DMS 273 (cell line): ENCODE results near the gene TMEM204.

Source experiments
- DNase-seq: peaks from one replicate; lab custom pipeline; 2025; ENCODE audit not compliant: unreplicated experiment; lab: John Stamatoyannopoulos, UW

TMEM204 gene

DNA sequence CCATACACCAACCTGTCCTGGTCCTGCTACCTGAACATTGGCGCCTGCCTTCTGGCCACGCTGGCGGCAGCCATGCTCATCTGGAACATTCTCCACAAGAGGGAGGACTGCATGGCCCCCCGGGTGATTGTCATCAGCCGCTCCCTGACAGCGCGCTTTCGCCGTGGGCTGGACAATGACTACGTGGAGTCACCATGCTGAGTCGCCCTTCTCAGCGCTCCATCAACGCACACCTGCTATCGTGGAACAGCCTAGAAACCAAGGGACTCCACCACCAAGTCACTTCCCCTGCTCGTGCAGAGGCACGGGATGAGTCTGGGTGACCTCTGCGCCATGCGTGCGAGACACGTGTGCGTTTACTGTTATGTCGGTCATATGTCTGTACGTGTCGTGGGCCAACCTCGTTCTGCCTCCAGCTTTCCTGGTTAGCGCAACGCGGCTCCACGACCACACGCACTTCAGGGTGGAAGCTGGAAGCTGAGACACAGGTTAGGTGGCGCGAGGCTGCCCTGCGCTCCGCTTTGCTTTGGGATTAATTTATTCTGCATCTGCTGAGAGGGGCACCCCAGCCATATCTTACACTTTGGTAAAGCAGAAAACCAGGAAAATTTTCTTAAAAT lies 21.5 kb downstream of the TMEM204 start:
- no peak for DNase-seq

GRCh38 chr16:1556254-1556653 lies 22.8 kb downstream of the TMEM204 start:
- no peak for DNase-seq

DNA sequence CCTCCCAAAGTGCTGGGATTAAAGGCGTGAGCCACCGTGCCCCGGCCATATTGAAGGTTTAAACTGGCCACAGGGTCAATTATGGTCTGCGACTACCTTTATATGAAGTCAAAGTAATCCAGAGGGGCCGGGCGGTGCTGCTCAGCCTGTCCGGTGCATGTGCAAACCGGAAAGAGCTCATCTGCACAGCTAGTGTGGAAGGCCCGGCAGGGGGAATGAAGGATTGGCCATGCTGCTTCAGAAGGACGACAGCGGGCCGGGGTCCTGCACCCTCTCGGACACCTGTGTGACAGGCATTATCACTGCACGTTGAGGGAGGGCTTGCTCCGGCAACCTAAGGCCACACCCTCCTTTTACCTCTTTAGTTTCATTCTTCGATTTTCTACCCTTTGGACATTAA lies 23.6 kb downstream of the TMEM204 start:
- no peak for DNase-seq

GRCh38 chr16:1557576-1557975 lies 24.1 kb downstream of the TMEM204 start:
- no peak for DNase-seq

- DNase-seq: no peak
These were observed 26.0 kb downstream of the TMEM204 start for GRCh38 chr16:1559446-1559975.

GRCh38 chr16:1560153-1560552 lies 26.7 kb downstream of the TMEM204 start:
- DNase-seq: no peak

GRCh38 chr16:1560866-1561265 lies 27.4 kb downstream of the TMEM204 start:
- DNase-seq: no peak

DNA sequence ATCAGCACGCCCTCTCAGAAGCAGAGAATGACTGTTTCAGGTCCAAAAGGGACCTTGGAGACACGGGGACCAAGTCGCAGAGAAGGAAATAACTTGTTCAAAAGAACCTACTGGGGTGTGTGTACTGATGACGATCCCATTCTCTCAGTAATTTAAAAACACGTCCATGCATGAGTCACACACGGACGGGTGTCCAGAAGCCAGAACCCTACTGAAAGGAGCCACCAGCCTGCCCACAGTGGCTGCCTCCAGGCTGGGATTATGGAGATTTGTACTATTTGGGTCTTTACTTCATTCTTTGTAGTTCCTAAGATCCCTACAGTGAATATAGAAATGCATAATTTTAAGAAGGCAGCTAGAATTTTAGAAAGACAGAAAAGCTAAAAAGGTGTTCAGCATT lies 27.8 kb downstream of the TMEM204 start:
- DNase-seq: no peak

GRCh38 chr16:1561836-1562235 lies 28.4 kb downstream of the TMEM204 start:
- no peak for DNase-seq

DNA sequence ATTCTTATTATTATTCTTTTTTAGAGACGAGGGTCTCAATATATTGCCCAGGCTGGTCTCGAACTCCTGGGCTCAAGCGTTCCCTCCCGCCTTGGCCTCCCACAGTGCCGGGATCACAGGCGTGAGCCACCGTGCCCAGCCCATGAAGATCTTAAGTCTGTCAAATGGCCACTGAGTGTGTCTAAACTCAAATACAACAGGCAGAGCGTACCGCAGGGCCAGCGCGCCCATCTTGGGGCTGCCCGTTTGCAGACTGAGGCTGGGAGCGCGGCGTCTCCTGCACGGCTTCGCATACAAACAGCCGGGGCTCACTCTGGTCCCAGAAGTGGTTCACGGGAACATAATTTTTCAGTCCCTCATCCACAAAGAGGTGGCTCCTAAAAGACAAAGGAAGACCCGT lies 30.3 kb downstream of the TMEM204 start:
- DNase-seq: no peak

GRCh38 chr16:1564325-1564724 lies 30.9 kb downstream of the TMEM204 start:
- DNase-seq: no peak

DNA sequence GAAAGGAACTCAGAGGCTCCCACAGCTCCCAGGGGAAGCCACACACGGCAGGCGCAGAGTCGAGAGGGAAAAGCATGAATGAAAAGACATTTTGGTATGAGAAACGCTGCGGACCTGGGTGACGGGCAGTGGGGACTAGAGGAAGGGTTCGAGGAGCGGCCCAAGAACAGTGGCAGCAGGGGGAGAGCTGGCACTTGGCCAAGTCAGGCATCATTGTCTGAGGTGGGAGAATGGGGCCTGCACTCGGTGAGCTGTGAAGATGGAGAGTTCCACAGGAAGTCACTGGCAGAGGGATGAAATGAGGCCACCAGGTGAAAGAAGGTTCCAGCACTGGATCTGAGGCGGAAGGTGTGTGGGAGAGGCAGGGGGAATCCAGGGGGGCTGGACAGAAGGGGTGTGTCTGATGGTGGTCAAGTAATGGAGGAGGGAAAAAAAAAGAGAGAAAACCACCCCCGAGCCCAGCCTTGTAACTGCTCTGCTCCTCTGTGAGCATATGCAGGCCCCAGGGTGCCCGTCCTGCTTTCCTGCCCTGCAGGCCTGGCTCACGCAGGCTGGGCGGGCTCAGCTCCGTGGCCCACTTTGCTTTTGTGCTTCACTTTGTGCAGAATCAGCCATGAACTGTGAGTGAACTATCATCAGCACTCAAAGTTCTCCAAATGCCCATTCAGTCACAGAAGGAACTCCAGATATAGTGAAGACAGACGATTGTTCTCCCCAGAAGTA lies 31.8 kb downstream of the TMEM204 start:
- DNase-seq: no peak

DNA sequence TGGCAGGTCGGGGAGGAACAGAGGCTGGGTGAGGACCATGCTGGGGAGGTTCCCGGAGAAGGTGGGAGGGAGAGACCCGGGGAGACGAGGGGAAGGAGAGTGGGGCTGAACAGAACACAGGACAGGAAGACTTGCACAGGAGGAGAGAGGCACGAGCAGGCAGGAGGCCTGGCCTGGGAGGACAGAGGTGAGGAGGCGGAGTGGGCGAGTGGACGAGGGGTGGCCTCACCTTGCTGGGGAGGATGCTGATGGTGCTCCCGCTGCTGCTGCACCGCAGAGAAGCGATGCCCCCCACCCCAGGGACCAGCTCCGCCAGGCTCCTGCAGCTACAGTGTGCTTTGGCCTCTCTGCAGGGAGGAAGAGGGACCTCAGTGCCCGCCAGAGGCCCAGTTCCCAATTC lies 34.5 kb downstream of the TMEM204 start:
- no peak for DNase-seq

DNA sequence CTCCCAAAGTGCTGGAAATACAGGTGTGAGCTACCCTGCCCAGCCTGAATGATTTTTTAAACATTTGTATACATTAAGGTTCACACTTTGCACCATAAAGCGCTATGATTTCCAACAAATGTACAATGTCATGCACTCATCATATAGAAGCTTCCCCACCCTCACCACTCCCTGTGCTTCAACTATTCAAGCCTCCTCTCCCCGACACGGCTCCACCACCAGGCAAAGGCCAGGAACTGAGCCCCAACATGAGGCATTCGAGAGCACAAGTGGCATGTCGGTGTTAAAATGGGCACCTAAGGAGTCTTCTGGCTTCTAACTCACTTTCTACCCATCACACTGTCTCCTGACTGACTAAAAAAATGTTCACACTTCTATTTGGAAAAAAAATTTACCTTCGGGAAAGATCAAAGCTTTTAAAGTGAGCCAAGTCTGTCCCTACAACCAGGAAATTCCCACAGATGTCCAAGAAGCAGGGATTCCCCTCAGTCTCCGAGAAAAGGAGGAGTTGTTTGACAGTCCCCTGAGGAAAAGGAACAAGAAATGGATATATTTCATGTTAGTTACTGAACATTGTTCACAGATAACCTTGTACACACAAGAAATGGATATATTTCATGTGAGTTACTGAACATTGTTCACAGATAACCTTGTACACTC lies 37.7 kb downstream of the TMEM204 start:
- DNase-seq: no peak

DNA sequence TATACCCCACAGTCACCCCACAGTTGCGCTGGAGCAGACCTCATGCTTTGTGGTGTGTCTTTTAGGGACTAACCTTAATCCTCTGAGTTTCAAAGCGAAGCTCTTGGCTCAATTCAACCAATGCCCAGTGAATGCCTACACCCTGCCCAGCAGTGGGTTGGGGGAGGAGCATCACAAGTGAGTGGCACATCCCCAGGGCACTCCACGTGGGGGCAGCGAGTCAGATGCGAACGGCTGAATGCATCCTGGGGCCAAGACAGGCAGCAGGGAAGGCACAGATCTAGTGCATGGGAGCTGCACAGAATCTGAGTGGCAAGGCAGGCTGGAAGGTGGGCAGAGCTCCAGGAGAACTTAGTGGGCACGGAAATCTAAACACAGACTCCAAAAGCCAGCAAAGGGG lies 39.2 kb downstream of the TMEM204 start:
- no peak for DNase-seq

GRCh38 chr16:1573301-1573700 lies 39.8 kb downstream of the TMEM204 start:
- DNase-seq: no peak

- no peak for DNase-seq
These were observed 42.1 kb downstream of the TMEM204 start for GRCh38 chr16:1575578-1575977.

GRCh38 chr16:1579214-1579613 lies 45.7 kb downstream of the TMEM204 start:
- DNase-seq: no peak

- DNase-seq: no peak
These were observed 46.8 kb downstream of the TMEM204 start for GRCh38 chr16:1580256-1580655.

DNA sequence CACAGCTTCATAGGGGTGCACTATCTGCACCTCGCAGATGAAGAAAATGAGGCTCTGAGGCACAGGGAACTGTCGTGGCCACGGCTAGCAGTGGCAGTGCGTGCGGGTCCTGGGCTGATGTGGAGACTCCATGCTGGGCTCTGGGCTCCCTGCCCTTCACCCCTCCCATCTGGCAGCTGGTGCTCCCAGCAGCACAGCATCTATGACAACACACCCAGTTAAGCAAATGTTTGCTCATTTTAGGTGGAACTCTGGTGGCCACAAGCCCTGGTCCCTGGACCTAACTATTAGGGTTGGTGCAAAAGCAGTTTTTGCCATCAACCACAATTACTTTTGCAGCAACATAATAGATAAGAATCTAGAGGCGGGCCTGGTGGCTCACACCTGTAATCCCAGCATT lies 47.5 kb downstream of the TMEM204 start:
- DNase-seq: no peak

DNA sequence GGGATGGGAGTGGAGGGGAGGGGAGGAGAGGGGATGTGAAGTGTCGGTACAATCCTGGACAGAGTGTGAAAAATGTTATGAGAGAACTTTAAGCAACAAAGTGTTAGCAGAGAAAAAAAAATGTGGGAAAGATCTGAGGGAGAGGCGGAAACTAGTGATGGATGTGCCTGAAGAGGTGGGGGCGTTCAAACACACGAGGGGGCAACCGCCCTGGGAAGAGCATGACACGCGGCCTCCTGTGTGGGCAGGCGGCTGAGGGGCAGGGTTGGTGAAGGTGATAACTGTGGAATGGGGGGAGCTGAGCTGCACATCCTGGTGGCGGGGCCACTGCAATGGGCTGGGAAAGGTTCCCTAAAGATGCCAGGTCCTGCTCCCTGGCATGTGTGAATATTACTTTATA lies 48.3 kb downstream of the TMEM204 start:
- DNase-seq: no peak

DNA sequence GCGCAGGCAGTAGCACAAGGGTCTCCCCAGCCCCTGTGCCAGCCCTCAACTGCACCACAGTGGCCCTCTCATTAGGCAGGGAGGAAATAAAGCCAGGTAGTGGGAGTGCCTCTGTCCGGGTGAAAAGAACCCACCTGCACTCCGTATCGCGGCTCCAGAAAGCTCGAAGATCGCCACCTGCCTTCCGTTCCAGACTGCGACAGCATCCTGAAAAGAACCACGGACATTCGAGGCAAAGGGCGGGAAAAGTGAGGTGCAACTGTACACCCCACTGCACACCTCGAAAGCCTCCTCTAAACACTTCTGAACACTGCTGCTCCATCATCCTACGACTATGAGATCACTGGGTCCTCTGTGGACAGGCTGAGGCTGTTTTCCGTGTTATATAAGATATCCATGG lies 49.7 kb downstream of the TMEM204 start:
- no peak for DNase-seq
